DMS114 treated with DMSO at 0.1 percent for 48 hours (cell line): ENCODE data around the gene DBH.

Experiments used
- DNase-seq: peaks from one replicate; lab custom pipeline; 2025; ENCODE audit not compliant: unreplicated experiment; lab: John Stamatoyannopoulos, UW

The DBH gene

GRCh38 chr9:133681658-133682306 lies 45.6 kb downstream of the DBH start:
- no peak for DNase-seq

DNA sequence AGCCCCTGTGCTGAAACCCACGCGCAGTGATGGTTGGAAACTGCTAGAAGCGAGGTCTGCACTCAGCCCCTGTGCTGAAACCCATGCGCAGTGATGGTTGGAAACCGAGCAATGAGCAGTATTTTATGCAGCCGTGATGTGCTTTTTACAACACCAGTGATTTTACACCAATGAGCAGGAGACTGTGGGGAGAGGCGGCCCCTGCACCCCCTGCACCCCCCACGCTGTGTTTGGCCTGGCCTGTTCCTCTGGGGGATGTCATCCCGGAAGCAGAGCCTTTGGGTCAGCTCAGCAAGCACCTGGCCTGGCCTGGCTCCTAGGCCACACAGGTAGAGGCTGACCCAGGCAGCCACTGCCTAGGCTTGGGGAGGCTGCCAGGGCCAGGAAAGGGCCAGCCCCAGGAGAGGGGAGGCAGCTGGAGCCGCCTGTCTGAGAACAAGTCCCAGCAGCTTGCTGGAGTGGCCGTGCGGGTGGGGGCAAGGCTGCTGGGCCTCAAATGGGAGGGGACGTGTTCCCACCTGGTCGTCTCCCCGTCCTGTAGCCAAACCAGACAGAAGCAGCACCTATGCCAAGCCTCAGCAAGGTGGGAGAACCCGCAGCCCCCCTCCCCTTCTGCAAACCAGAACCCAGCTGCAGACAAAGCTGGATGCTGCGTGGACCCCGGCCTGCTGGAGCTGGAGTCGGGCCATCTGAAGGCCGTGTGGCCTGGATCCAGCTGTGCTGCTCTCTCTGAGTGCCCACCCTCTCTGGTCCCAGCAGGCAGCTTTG lies 46.8 kb downstream of the DBH start:
- no peak for DNase-seq

DNA sequence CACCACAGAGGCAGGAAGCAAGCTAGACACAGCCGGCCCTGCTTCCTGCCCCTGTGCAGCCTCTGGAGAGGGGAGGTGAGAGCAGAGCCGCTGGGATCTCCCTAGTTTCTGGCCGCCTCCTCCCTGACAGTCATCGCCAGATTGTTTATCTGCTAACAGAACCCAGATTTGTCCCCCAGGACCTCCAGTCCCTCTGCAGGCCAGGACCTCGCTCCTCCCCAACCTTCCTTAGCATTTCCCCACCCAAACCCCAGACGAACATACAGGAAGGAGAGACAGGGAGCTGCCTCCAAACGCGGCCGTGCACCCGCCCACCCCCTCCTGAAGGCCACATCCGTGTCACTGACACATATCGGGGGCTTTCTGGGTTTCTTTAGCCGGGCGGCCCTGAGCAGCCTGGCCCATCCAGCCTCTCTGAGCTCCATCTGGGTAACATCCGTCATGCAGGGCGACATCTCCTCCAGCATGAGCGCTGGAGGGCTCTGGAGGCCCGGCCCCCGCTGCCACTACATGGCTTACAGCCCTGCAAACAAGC lies 47.5 kb downstream of the DBH start:
- no peak for DNase-seq

DNA sequence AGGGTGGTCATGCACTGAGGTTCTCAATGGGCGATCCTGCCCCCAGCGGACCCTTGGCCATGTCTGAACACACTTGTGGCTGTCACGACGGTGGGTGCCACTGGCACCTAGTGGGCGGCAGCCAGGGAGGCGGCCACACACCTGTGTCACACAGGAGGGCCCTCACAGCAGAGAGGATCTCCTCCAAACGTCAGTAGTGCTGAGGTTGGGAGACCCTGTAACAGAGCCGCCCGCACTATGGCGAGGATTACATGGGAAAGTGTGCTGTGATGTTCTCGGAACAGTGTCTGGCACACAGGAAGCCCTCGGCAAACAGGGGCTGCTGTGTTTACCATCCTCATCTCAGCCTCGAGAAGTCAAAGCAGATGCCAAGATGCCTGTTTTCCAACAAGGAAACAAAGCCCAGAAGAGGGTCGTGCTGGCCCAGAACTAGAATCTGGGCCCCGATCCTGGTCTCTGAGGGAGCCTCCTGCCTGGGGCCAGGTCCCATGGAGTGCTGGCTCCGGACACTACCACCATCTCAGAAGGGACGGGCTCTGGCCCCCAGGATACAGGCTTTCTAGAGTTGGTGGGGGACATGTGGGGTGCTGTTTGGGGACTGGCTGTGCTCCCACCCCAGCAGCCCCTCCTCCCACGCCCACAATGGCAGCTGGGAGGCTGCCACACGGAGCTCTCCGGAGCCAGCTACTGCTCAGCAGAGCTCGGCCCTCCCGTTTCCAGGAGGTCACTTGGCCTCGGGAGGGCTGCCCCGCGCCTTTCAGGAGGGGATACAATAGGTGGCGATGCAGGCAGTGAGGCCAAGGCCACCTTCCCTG lies 48.2 kb downstream of the DBH start:
- no peak for DNase-seq

DNA sequence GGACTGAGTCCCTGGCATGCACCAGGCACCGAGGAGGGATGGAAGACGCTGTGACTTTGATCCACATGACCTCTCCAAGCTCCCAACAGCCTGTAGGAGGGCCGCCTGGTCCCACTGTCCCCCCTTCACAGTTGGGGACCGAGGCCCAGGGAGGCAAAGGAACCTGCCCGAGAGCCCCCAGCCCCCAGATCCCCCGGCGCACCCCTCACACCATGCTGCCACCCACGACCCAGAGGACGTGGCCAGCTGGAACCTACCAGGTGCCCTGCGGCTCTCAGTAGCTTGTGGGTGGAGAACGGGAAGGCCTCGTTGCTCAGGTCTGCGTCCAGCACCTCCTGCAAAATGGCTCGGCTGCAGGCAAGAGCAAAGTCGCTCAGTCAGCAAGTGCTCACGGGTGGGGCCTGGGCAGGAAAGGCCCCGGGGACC lies 48.8 kb downstream of the DBH start:
- DNase-seq, result no peak

DNA sequence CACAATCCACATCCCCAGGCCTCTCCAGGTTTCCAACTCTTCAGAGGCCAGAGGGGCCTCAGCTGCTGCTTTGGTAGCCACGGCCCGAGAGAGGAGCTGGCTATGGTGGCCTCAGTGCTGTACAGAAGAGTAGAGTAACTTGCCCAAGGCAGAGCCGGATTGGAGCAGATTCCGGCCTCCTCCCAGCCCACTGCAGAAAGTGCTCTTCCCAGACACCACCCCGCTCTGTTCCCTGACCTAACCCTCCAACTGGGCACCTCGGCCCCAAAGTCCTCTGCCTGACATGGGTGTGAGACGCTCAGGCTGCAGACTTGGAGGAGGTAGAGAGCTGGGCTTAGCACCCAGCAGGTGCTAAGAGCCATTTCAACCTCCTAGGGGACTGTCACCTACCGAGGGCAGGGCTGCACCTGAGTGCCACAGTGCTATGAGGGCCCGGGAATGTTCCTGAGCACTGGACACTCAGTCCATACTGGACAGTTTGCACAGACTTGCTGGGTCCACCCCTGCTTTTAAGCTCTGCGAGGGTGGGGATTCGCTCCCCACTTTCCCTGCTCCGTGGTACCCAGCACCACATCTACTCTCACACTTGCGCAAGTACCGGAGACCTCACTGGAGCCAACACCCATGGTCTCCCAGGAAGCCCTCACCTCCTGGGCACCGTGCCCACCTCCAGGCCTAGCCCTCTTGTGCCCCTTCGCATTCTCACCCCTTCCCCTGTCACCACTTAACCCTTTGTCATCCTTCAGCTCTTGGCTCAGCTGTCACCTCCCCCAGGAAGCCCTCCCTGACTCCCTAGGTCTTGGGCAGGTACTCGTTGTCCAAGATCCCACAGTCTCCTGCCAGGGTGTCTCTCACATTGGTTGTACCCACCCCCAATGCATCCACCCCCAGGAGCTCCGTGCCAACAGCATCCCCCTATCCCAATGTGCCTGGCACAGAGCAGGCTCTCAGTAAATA lies 49.8 kb downstream of the DBH start:
- DNase-seq, result no peak

DNA sequence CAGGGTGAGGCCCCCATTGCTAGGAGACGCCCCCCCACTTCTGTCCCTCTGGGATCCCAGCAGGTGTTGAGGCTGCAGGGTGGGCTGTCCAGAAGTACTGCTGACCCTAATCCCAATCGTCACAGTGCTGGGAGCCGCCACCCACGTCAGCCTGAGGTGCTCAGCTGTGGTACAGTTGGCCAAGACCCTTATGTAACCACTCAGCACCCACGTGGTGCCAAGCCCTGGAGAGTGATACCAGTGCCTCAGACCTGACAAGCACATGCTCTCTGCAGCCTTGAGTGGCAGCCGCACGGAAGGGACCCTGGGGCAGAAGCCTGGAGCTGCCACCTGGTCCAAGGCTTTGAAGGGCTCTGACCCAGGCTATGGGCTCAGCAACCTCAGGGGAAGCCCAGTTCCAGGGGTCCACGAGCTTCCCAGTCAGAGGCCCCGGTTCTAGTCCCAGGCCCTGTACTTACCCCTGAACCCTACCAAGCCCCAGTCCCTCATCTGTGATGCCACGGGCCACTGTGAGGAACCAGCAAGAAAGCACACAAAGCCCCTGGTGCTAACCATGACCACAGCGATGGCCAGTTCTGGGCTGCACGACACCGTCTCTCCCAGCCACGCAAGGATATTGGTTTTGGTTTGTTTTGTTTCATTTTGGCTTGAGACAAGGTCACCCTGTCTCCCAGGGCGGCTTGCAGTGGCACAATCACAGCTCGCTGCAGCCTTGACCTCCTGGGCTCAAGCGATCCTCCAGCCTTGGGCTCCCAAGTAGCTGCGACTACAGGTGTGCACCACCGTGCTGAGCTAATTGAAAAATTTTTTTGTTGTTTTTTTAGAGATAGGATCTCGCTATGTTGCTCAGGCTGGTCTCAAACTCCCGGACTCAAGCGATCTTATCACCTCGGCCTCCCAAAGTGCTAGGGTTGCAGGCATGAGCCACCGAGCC lies 50.7 kb downstream of the DBH start:
- no peak for DNase-seq

DNA sequence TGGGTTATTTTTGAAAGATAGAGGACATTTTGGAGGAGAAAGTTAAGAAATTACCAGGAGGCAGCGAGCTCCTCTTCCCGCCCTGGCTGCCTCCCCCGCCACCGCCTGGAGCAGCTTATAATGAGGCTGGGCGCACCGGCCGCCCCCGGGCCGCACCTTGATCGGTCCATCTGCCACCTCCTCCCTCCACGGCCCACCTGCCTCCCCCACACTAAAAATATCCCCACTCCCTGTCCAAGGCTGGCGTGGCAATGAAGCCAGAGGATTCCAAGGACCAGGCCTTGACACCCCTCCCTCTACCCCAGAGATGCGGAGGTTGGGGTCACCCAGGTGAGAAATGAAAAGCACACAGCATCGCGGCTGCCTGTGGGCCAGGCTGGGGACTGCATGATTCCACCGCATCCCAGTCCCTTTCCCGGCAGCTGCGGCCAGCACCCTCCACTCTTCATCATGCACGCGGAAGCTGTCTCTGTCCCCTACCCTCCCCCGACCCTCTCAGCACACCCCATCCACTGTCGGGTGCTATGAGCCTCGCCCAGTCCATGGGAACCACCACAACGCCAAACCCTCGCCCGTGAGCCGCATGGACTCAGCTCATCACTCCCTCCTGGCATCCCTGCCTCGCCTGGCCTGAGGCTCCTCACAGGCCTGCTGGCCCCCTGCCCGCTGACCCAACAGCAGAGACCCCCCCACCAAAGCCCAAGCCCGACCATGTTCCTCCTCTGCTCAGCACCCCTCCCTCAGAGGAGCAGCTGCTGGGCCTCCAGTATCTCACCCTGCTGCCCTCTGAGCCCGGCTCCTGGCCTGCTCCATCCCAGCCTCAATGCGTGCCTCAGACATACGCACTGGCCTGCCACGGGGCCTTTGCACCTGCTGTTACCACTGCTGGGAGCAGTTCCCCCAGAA lies 51.9 kb downstream of the DBH start:
- no peak for DNase-seq

DNA sequence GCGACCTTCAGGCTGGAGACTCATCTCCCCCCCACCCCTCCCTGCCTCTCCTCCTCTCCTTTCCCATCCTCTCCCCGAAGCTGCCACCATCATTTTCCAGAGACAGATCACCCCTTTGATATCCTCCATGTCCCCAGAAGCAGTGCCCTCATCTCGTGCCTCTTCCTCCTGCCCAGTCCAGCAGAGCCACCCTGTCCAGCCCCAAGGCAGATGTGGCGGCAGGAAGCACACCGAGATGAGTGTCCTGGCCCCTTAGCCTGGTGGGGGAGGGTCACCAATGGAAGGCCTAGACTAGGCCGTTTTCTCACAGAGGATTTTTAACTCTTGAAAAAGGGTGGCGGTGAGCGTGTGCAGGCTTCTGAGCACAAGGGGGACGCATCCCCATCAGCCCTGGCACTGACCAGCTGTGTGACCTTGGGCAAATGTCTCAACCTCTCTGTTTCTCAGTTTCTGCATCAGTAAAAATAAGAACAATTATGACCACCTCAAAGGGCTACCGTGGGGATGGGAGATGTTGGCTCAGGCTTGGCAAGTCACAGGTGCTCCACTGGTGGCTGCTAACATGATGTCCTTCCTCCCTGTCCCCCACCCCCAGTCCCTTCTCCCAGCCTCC lies 53.1 kb downstream of the DBH start:
- DNase-seq, result no peak

GRCh38 chr9:133690081-133690561 lies 54.0 kb downstream of the DBH start:
- no peak for DNase-seq

- no peak for DNase-seq
Observed at GRCh38 chr9:133691191-133691590, 55.0 kb downstream of the DBH start.

DNA sequence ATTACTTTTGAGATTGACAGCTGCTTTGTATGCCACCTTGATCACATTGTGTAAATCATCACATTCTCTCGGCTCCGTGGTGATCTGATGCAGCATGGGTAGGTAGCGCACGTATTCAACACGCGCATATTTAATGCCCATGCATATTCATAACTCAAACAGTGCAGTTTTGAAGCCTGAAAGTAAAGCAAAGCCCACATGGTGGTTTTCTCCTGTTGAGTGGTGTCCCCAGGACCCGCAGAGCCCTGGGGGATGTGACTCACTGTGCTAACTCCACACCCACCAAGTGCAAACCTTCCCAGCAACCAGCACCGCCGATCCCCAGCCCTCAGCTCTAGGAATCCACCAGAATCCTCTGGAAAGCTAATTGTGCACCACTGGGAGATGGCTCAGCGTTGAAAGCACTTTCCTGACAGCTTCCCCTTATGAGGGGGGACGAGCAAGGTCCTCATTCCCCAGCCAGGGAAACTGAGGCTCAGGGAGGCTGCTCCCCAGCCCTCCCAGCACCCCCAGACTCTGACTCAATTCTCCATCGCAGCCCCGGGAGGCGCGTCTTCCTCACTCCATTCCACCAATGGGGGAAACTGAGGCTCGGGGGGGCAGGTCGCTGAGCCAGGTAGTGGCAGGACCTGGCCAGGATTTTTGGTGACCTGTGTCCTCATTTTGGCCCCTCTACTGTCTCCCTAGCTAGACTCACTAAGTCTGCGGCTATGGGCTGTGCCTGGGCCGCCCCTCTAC lies 55.6 kb downstream of the DBH start:
- no peak for DNase-seq

- no peak for DNase-seq
Observed at GRCh38 chr9:133692364-133692985, 56.3 kb downstream of the DBH start.

- no peak for DNase-seq
Observed at GRCh38 chr9:133693116-133693515, 57.0 kb downstream of the DBH start.

DNA sequence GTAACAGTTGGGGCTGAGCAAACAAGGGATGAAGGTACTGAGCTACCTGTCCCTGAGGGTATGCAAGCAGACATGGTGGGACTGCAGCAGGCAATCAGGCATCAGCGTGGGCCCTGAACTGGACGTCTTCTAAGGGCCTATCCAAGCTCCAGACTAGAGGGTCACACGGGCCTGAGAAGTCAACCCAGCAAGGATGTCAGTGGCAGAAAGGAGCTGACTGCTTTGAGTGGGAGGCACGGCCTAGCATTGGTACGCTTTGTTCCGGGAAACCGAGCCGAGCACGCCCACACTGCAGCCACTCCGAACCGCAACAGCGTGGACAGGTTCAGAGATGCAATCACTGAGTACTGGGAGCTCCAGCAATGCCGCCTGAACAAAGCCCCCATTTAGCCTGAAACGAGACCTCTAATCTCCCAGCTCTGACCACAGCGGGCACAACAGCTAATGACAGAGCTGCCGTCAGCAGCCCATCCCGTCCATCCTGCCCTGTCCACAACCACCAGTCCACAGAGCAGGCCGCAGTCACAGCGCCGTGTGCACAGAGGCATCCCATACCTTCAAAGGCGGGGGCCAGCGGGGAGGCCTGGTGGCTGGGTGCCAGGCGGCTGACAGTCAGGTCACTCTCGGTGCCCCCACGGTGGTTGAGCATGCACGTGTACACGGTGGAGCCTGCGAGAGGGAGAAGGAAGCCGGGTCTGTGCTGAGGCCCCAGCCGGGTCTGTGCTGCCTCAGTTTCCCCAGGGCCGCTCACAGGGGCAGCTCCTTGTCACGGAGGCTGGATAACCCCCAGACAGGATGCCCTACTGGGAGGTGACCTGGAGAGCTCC lies 57.8 kb downstream of the DBH start:
- no peak for DNase-seq

GRCh38 chr9:133694686-133695085 lies 58.5 kb downstream of the DBH start:
- no peak for DNase-seq
